GM12878 (cell line): ENCODE data around the gene LRRC7.

Experiments
- ASH2L ChIP-seq: fragments of 300-600, 200-600 bp; sonication (generic); IDR thresholded peaks from 2 replicates; pipeline ENCODE4 v1.6.1; 2017; ENCODE audit warnings: low read depth, mild to moderate bottlenecking, borderline replicate concordance
- BMI1 ChIP-seq: fragments of 450-650 bp; IDR thresholded peaks from 2 replicates; pipeline ENCODE4 v1.6.1; 2016; ENCODE audit warnings: mild to moderate bottlenecking, moderate library complexity, borderline replicate concordance
- EP300 ChIP-seq, 2 experiments: fragments of 150-350 bp in 1 of 2; IDR thresholded peaks; 2 replicates each; pipeline ENCODE4 v1.6.1; 2011 to 2012; ENCODE audit warnings: low read depth in 2 of 2, low read length in 2 of 2, borderline replicate concordance in 1 of 2, improper control_type of control experiment in 1 of 2, inconsistent platforms in 1 of 2; ENCODE audit not compliant: control insufficient read depth in 1 of 2
- FOXM1 ChIP-seq: IDR thresholded peaks from 2 replicates; pipeline ENCODE4 v1.6.1; 2012; ENCODE audit warnings: low read depth, mild to moderate bottlenecking, inconsistent platforms, low read length, moderate library complexity
- LARP7 ChIP-seq: fragments of 450-650 bp; IDR thresholded peaks from 2 replicates; pipeline ENCODE4 v1.6.1; 2017; ENCODE audit warnings: mild to moderate bottlenecking
- MYC ChIP-seq: IDR thresholded peaks from 2 replicates; pipeline ENCODE4 v1.6.1; 2011; ENCODE audit warnings: mild to moderate bottlenecking, low read length, moderate library complexity, inconsistent platforms; ENCODE audit not compliant: insufficient read depth, insufficient replicate concordance, insufficient read length, severe bottlenecking
- PML ChIP-seq: IDR thresholded peaks from 2 replicates; pipeline ENCODE4 v1.6.1; 2012; ENCODE audit warnings: low read length, inconsistent platforms
- POLR2A ChIP-seq: IDR thresholded peaks from 2 replicates; pipeline ENCODE4 v1.6.1; 2011; ENCODE audit warnings: low read depth, mild to moderate bottlenecking, low read length
- POLR2AphosphoS5 ChIP-seq: IDR thresholded peaks from 2 replicates; pipeline ENCODE4 v1.6.1; 2011; ENCODE audit warnings: mild to moderate bottlenecking, low read length, inconsistent platforms
- SP1 ChIP-seq: IDR thresholded peaks from one replicate; pipeline ENCODE4 v1.6.1; 2011; ENCODE audit warnings: low read depth, low read length
- TBL1XR1 ChIP-seq: IDR thresholded peaks from 2 replicates; pipeline ENCODE4 v1.6.1; 2012; ENCODE audit warnings: low read depth, low read length, improper control_type of control experiment
- TF ChIP-seq, protein P1 (sequence below), 3 experiments: IDR thresholded peaks in 2 of 3; conservative IDR thresholded peaks in 1 of 3; 2 replicates each; pipeline ENCODE4 v1.5.1; 2011; ENCODE audit warnings: low read depth in 3 of 3, low read length in 3 of 3, mild to moderate bottlenecking in 3 of 3, control low read depth in 2 of 3, moderate library complexity in 2 of 3, inconsistent platforms in 1 of 3, mixed read lengths in 1 of 3; ENCODE audit not compliant: control insufficient read depth in 2 of 3, insufficient read depth in 1 of 3; ENCODE audit errors: extremely low read depth in 1 of 3
- TF ChIP-seq, protein P2 (sequence below): IDR thresholded peaks from 2 replicates; pipeline ENCODE4 v1.6.1; 2012; ENCODE audit warnings: mild to moderate bottlenecking, low read depth, low read length

DNA sequence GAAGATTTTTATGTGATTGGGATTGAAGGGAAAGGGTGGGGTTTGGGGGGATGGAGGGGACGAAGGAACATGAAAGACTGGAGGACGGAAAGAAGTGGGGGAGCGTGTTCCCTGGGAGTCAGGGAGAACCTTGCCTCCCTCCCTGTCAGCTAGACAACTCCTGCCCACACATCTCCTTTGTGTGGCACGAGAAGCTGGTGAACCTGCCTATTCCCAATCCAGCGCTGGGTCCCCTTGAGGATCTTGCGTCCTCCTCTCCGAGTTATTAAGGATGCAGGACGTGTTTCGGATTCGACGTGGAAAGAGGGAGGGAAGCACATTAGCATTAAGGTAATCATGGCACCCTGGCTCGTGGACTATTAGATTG, 1.4 kb downstream of the LRRC7 start:
- no peak for TF ChIP-seq POLR2A
- TF ChIP-seq FOXM1, result no peak
- TF ChIP-seq, protein P1, sequence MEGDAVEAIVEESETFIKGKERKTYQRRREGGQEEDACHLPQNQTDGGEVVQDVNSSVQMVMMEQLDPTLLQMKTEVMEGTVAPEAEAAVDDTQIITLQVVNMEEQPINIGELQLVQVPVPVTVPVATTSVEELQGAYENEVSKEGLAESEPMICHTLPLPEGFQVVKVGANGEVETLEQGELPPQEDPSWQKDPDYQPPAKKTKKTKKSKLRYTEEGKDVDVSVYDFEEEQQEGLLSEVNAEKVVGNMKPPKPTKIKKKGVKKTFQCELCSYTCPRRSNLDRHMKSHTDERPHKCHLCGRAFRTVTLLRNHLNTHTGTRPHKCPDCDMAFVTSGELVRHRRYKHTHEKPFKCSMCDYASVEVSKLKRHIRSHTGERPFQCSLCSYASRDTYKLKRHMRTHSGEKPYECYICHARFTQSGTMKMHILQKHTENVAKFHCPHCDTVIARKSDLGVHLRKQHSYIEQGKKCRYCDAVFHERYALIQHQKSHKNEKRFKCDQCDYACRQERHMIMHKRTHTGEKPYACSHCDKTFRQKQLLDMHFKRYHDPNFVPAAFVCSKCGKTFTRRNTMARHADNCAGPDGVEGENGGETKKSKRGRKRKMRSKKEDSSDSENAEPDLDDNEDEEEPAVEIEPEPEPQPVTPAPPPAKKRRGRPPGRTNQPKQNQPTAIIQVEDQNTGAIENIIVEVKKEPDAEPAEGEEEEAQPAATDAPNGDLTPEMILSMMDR (IDR thresholded peaks at IDR 0.05 in 2 of 3, conservative IDR thresholded peaks at IDR 0.05 in 1 of 3; ENCODE audit: control insufficient read depth in 2 of 3, extremely low read depth in 1 of 3, insufficient read depth in 1 of 3, low read depth in 3 of 3, low read length in 3 of 3), result no peak
- no peak for TF ChIP-seq TBL1XR1
- TF ChIP-seq SP1, result no peak
- no peak for TF ChIP-seq PML
- TF ChIP-seq MYC, result no peak
- TF ChIP-seq BMI1, result no peak
- no peak for TF ChIP-seq EP300 (IDR thresholded peaks at IDR 0.05; ENCODE audit: borderline replicate concordance in 1 of 2, control insufficient read depth in 1 of 2, low read depth in 2 of 2, low read length in 2 of 2)
- TF ChIP-seq, protein P2, sequence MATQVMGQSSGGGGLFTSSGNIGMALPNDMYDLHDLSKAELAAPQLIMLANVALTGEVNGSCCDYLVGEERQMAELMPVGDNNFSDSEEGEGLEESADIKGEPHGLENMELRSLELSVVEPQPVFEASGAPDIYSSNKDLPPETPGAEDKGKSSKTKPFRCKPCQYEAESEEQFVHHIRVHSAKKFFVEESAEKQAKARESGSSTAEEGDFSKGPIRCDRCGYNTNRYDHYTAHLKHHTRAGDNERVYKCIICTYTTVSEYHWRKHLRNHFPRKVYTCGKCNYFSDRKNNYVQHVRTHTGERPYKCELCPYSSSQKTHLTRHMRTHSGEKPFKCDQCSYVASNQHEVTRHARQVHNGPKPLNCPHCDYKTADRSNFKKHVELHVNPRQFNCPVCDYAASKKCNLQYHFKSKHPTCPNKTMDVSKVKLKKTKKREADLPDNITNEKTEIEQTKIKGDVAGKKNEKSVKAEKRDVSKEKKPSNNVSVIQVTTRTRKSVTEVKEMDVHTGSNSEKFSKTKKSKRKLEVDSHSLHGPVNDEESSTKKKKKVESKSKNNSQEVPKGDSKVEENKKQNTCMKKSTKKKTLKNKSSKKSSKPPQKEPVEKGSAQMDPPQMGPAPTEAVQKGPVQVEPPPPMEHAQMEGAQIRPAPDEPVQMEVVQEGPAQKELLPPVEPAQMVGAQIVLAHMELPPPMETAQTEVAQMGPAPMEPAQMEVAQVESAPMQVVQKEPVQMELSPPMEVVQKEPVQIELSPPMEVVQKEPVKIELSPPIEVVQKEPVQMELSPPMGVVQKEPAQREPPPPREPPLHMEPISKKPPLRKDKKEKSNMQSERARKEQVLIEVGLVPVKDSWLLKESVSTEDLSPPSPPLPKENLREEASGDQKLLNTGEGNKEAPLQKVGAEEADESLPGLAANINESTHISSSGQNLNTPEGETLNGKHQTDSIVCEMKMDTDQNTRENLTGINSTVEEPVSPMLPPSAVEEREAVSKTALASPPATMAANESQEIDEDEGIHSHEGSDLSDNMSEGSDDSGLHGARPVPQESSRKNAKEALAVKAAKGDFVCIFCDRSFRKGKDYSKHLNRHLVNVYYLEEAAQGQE, result no peak
- TF ChIP-seq POLR2AphosphoS5, result no peak
- no peak for TF ChIP-seq LARP7
- TF ChIP-seq ASH2L, result no peak
